Naive B cell (primary cell): ENCODE results near the gene RASA3. TPM values are rescaled to one million over a fixed set of nuclear protein-coding genes. Genes with fewer than 3 reads are reported as not detected.
"Not testable (repeated sequence)": the region's sequence is repeated elsewhere in the genome, so short reads cannot be mapped to it uniquely, and the experiment has no call there.

Source experiments
- ATAC-seq, 2 donors: fragments of 150-1000 bp; cut with Tn5 transposase; 2 replicates each; pipeline ENCODE4 v1.10.0; 2021; ENCODE audit warnings: low read depth in 2 of 2, mild to moderate bottlenecking in 2 of 2, moderate library complexity in 2 of 2
- DNase-seq: peaks from one replicate; pipeline ENCODE4 v3.0.0; 2022
- H3K27ac Mint-ChIP-seq, 6 donors: one replicate each; pipeline ENCODE4 v1.8.0; 2020 to 2022; ENCODE audit warnings: mild to moderate bottlenecking in 6 of 6, mixed read lengths in 6 of 6, moderate library complexity in 5 of 6, inconsistent platforms in 2 of 6
- H3K27me3 Mint-ChIP-seq, 3 donors: one replicate each; pipeline ENCODE4 v1.8.0; 2021 to 2022; ENCODE audit warnings: mixed read lengths in 3 of 3, mild to moderate bottlenecking in 1 of 3
- H3K36me3 Mint-ChIP-seq, 2 donors: one replicate each; pipeline ENCODE4 v1.8.0; 2020 to 2022; ENCODE audit warnings: mixed read lengths in 2 of 2, inconsistent platforms in 1 of 2, mild to moderate bottlenecking in 1 of 2
- H3K4me1 Mint-ChIP-seq, 3 donors: one replicate each; pipeline ENCODE4 v1.8.0; 2020 to 2022; ENCODE audit warnings: mixed read lengths in 3 of 3, inconsistent platforms in 1 of 3, mild to moderate bottlenecking in 1 of 3, moderate library complexity in 1 of 3
- H3K4me3 Mint-ChIP-seq, 8 donors: one replicate each; pipeline ENCODE4 v1.8.0; 2020 to 2022; ENCODE audit warnings: mild to moderate bottlenecking in 8 of 8, mixed read lengths in 8 of 8, moderate library complexity in 8 of 8, inconsistent platforms in 2 of 8
- H3K9me3 Mint-ChIP-seq, 7 donors: one replicate each; pipeline ENCODE4 v1.8.0; 2020 to 2022; ENCODE audit warnings: mixed read lengths in 7 of 7, mild to moderate bottlenecking in 5 of 7, inconsistent platforms in 2 of 7, moderate library complexity in 1 of 7
- polyA plus RNA-seq, 6 donors: library from polyadenylated mRNA; unstranded; fragments of 300-500 nt; fragmentation: Illumina TruSeq; gene quantifications; one replicate each; pipeline ENCODE4 v1.2.3, GENCODE V29; 2021; ENCODE audit warnings: low read depth in 6 of 6

The RASA3 gene
- polyA plus RNA-seq, 6 donors from 2014 or later = 17.1 to 41.9 (median 28.8) TPM

GRCh38 chr13:114153485-114154080 lies 21.2 kb upstream of the RASA3 start:
- DNase-seq (no peak), ATAC-seq (no peak)
- peaks cover 0 to 16% (median 10%) of the 10 kb centered on the region in 3 donors for H3K27me3 Mint-ChIP-seq
- H3K4me1 Mint-ChIP-seq = peaks cover 33 to 47% (median 43%) of the 10 kb centered on the region in 3 donors
- H3K36me3 Mint-ChIP-seq = peaks cover 0 to 9% of the 10 kb centered on the region in 2 donors
- H3K9me3 Mint-ChIP-seq = peaks cover 0 to 6% (median 0%) of the 10 kb centered on the region in 7 donors
- H3K4me3 Mint-ChIP-seq = peak overlapping the region in 4 of 8 donors; percentile 44 to 73 (median 64)
- H3K27ac Mint-ChIP-seq = peak overlapping the region in 3 of 6 donors; percentile 83 to 93 (median 93)

DNA sequence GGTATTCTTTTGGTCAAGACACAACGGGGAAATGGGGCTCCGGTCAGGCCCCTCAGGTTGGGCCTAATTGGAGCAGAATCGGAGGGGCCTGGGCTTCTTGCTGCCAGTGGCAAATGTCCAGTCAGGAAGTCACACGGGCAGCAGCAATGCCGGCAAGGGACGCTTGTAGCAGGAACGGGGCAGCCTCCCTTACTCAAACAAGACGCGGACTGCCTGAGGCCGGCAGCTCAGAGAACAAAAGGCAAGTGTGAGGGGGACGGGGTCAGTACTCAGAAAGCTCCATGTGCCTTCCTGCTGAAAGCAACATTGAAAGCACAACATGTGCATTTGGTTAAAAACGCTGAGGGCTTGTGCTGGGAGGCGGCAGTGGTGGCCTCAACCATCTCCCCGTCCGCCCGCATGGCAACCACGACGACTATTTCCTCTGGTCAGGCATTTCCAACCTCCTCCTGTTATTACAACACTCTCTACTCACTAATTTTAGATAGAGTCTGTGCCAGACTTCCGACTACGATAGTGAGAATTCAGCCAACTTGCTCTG lies 20.5 kb upstream of the RASA3 start:
- ATAC-seq (no peak), DNase-seq (no peak)
- peaks cover 36 to 48% (median 44%) of the 10 kb centered on the region in 3 donors for H3K4me1 Mint-ChIP-seq
- H3K27ac Mint-ChIP-seq = no peak overlapping the region
- H3K36me3 Mint-ChIP-seq = peaks cover 0 to 9% of the 10 kb centered on the region in 2 donors
- H3K9me3 Mint-ChIP-seq = peaks cover 0 to 6% (median 0%) of the 10 kb centered on the region in 7 donors
- H3K27me3 Mint-ChIP-seq = peaks cover 0 to 16% (median 10%) of the 10 kb centered on the region in 3 donors
- no peak overlapping the region for H3K4me3 Mint-ChIP-seq

- Mint-ChIP-seq H3K27ac (no peak overlapping the region), H3K27me3 (peaks cover 0 to 16% (median 10%) of the 10 kb centered on the region in 3 donors), H3K4me3 (no peak overlapping the region), H3K9me3 (peaks cover 0 to 6% (median 0%) of the 10 kb centered on the region in 7 donors), H3K4me1 (peaks cover 38 to 46% (median 43%) of the 10 kb centered on the region in 3 donors), H3K36me3 (peaks cover 0 to 9% of the 10 kb centered on the region in 2 donors)
- DNase-seq (no peak), ATAC-seq (no peak)
Observed at GRCh38 chr13:114152285-114152645, 19.8 kb upstream of the RASA3 start.

DNA sequence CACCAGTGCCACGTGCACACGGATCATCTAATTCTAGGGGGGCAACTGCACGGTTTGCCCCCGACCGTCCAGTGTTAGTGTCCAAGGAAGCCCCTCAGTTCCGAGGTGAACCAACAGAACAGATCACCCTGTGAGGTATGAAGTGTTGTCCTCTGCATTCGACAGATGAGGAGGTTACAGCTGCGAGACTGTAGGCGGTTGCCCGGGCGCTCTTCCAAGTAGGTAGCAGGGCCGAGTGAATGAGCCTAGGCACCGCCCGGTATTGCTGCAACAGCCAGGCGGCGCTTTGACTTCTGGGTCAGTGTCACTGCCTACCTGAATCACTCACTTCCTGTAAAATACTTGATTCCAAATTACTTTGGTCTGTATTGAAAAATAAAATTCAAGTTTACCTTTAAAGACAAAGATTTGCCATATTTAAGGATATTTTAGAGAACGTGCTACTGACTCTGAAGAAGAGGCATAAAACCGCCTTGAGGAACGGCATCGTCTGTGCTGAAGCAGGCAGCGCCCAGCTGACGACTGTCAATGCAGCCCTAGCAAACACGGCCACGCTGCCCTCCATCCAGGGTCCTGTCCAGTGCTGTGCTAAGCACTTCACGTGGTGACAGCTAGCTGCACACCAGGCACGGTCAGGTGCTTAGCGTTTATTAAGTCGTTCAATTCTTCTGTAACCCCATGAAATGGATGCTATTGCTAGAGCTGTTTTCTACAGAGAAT lies 19.3 kb upstream of the RASA3 start:
- ATAC-seq (no peak), DNase-seq (no peak)
- H3K27ac Mint-ChIP-seq = peak overlapping the region in 3 of 6 donors; percentile 36 to 84 (median 60)
- H3K36me3 Mint-ChIP-seq = peaks cover 0 to 9% of the 10 kb centered on the region in 2 donors
- H3K4me3 Mint-ChIP-seq = no peak overlapping the region
- H3K9me3 Mint-ChIP-seq = peaks cover 0 to 6% (median 0%) of the 10 kb centered on the region in 7 donors
- peaks cover 39 to 43% (median 41%) of the 10 kb centered on the region in 3 donors for H3K4me1 Mint-ChIP-seq
- peaks cover 0 to 16% (median 10%) of the 10 kb centered on the region in 3 donors for H3K27me3 Mint-ChIP-seq

- Mint-ChIP-seq H3K27ac (peak overlapping the region in 4 of 6 donors; percentile 9 to 88 (median 30)), H3K27me3 (peaks cover 0 to 16% (median 10%) of the 10 kb centered on the region in 3 donors), H3K36me3 (peaks cover 0 to 9% of the 10 kb centered on the region in 2 donors), H3K4me3 (peak overlapping the region in 1 of 8 donors; percentile 76), H3K4me1 (peaks cover 36 to 44% (median 39%) of the 10 kb centered on the region in 3 donors), H3K9me3 (peaks cover 0 to 6% (median 0%) of the 10 kb centered on the region in 7 donors)
- DNase-seq = no peak
- no peak for ATAC-seq
Observed at GRCh38 chr13:114151031-114151430, 18.6 kb upstream of the RASA3 start.

GRCh38 chr13:114149774-114150740 lies 17.6 kb upstream of the RASA3 start:
- peaks cover 0 to 16% (median 10%) of the 10 kb centered on the region in 3 donors for H3K27me3 Mint-ChIP-seq
- ATAC-seq = no peak
- H3K9me3 Mint-ChIP-seq = peaks cover 0 to 6% (median 0%) of the 10 kb centered on the region in 7 donors
- H3K4me1 Mint-ChIP-seq = peaks cover 36 to 54% (median 47%) of the 10 kb centered on the region in 3 donors
- peaks cover 0 to 9% of the 10 kb centered on the region in 2 donors for H3K36me3 Mint-ChIP-seq
- no peak for DNase-seq
- H3K27ac Mint-ChIP-seq = peak overlapping the region in 5 of 6 donors; percentile 54 to 98 (median 94)
- H3K4me3 Mint-ChIP-seq = peak overlapping the region in 1 of 8 donors; percentile 85

DNA sequence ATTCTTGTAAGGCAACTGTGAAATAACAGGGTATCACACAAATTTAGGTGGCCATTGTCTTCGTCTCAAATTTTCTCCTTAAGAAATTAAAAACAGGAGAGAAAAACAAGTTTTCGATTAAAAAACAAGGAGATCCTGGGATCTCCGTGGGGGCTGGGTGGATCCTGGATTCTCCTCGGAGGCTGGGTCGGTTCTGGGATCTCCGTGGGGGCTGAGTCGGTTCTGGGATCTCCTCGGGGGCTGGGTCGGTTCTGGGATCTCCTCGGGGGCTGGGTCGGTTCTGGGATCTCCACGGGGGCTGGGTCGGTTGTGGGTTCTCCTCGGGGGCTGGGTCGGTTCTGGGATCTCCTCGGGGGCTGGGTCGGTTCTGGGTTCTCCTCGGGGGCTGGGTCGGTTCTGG lies 16.5 kb upstream of the RASA3 start:
- peaks cover 29 to 51% (median 44%) of the 10 kb centered on the region in 3 donors for H3K4me1 Mint-ChIP-seq

GRCh38 chr13:114148521-114148855 lies 16.1 kb upstream of the RASA3 start:
- Mint-ChIP-seq H3K9me3 (peaks cover 0 to 2% (median 0%) of the 10 kb centered on the region in 7 donors), H3K4me3 (peak overlapping the region; percentile 12 to 87 (median 67)), H3K4me1 (peaks cover 25 to 47% (median 40%) of the 10 kb centered on the region in 3 donors), H3K36me3 (peaks cover 0 to 4% of the 10 kb centered on the region in 2 donors), H3K27ac (peak overlapping the region; percentile 88 to 98 (median 96)), H3K27me3 (peaks cover 0 to 4% (median 4%) of the 10 kb centered on the region in 3 donors)
- DNase-seq (peak; percentile 78), ATAC-seq (peak; percentile 71 to 79)

More for the DNA sequence above, 16.5 kb upstream of the RASA3 start:
- not testable (repeated sequence) for H3K36me3 Mint-ChIP-seq, DNase-seq, H3K27me3 Mint-ChIP-seq, ATAC-seq, H3K9me3 Mint-ChIP-seq
- Mint-ChIP-seq H3K4me3 (peak overlapping the region; percentile 12 to 87 (median 67)), H3K27ac (peak overlapping the region; percentile 88 to 98 (median 96))

GRCh38 chr13:114147803-114148520 lies 15.5 kb upstream of the RASA3 start:
- no peak for DNase-seq
- H3K27me3 Mint-ChIP-seq = no peaks in the 10 kb centered on the region

DNA sequence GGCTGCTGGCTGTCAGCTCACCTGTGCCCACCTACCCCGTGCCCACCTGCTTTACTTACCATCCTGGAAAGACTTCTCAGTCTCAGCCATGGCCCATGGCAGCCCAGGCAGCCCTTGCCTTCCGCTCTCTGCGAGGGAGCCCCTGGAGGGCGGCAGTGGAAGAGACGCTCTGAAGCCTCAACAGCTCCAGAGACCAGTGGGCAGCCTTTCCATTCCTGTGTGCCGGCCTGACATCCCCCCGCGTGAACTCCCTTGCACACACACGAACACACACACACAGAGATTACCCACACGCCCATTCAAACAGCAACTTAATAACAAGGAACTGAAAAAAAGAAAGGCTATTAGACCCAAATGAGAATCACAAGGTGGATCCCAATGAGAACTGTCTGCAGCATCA lies 14.2 kb upstream of the RASA3 start:
- no peaks in the 10 kb centered on the region for H3K36me3 Mint-ChIP-seq
- peak overlapping the region; percentile 49 to 78 (median 66) for H3K4me3 Mint-ChIP-seq
- H3K4me1 Mint-ChIP-seq = peaks cover 22 to 43% (median 38%) of the 10 kb centered on the region in 3 donors
- no peak for ATAC-seq
- H3K27me3 Mint-ChIP-seq = no peaks in the 10 kb centered on the region
- H3K9me3 Mint-ChIP-seq = no peaks in the 10 kb centered on the region
- DNase-seq = no peak
- H3K27ac Mint-ChIP-seq = peak overlapping the region in 5 of 6 donors; percentile 77 to 95 (median 81)

More at GRCh38 chr13:114147803-114148520, 15.5 kb upstream of the RASA3 start:
- Mint-ChIP-seq H3K27ac (peak overlapping the region; percentile 88 to 98 (median 96)), H3K4me1 (peaks cover 22 to 43% (median 38%) of the 10 kb centered on the region in 3 donors), H3K36me3 (no peaks in the 10 kb centered on the region), H3K9me3 (no peaks in the 10 kb centered on the region), H3K4me3 (peak overlapping the region; percentile 10 to 87 (median 68))
- ATAC-seq = peak; percentile 10 to 11

- Mint-ChIP-seq H3K4me1 (peaks cover 22 to 43% (median 38%) of the 10 kb centered on the region in 3 donors), H3K36me3 (no peaks in the 10 kb centered on the region), H3K27me3 (no peaks in the 10 kb centered on the region), H3K27ac (peak overlapping the region in 4 of 6 donors; percentile 79 to 95 (median 81)), H3K9me3 (no peaks in the 10 kb centered on the region), H3K4me3 (peak overlapping the region in 6 of 8 donors; percentile 55 to 78 (median 68))
- ATAC-seq (no peak), DNase-seq (no peak)
Observed at GRCh38 chr13:114146173-114146572, 13.8 kb upstream of the RASA3 start.

DNA sequence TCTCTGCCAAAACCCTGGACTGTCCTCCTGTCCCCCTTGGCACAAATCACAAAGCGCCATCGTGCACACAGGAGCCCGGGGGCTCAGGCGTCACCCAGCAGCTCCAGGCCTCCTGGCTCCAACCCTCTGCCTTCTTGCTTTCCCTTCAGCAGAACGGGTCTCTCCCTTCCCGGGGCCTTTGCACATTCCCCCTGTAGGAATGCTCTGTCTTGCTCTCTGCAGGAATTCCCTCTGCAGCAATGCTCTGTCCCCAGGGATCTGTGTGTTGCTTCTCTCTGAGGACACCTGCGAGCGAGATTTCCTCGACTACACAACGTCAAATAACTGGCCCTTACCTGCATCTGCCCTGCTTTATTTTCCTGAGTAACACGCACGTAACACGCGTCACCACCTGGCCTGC lies 13.3 kb upstream of the RASA3 start:
- peaks cover 22 to 43% (median 38%) of the 10 kb centered on the region in 3 donors for H3K4me1 Mint-ChIP-seq
- no peaks in the 10 kb centered on the region for H3K36me3 Mint-ChIP-seq
- H3K9me3 Mint-ChIP-seq = no peaks in the 10 kb centered on the region
- DNase-seq (no peak), ATAC-seq (no peak)
- H3K27me3 Mint-ChIP-seq = no peaks in the 10 kb centered on the region
- H3K27ac Mint-ChIP-seq = peak overlapping the region in 4 of 6 donors; percentile 65 to 95 (median 80)
- peak overlapping the region in 5 of 8 donors; percentile 55 to 77 (median 67) for H3K4me3 Mint-ChIP-seq
